Measurements from ENCODE around the gene FAM184B.

DNA sequence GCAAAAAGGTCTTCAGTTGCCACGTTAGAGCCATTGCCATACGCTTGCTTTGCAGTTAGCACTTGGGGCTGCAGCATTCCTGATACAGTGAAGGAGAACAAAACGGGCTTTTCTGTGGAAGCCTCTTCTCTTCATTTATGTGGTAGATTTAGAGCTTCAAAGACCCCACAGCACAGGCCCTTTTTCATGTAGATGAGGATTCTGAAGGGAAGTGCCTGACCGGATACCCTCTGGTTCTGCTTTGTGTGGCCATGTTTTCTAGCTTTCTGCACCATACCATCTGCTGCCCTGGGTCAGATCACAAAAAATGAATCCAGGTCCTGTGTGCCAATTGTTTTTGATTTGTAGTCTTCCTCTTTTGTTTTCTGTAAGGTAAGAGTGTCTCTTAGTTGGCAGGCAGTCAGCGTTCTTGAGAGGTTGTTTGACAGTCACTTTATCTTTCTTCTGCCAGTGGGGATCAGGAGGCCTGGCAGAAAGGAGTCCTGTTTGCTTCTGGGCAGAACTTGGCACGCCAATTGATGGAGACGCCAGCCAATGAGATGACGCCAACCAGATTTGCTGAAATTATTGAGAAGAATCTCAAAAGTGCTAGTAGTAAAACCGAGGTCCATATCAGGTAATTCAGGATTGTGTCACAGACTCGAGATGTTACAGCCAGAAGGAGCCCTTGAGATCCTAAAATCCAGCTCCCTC, 196.8 kb downstream of the FAM184B start:
- TF ChIP-seq, protein P1, sequence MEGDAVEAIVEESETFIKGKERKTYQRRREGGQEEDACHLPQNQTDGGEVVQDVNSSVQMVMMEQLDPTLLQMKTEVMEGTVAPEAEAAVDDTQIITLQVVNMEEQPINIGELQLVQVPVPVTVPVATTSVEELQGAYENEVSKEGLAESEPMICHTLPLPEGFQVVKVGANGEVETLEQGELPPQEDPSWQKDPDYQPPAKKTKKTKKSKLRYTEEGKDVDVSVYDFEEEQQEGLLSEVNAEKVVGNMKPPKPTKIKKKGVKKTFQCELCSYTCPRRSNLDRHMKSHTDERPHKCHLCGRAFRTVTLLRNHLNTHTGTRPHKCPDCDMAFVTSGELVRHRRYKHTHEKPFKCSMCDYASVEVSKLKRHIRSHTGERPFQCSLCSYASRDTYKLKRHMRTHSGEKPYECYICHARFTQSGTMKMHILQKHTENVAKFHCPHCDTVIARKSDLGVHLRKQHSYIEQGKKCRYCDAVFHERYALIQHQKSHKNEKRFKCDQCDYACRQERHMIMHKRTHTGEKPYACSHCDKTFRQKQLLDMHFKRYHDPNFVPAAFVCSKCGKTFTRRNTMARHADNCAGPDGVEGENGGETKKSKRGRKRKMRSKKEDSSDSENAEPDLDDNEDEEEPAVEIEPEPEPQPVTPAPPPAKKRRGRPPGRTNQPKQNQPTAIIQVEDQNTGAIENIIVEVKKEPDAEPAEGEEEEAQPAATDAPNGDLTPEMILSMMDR (IDR thresholded peaks at IDR 0.05), result no peak
- TF ChIP-seq POLR2A (IDR thresholded peaks at IDR 0.05), result no peak
